ENCODE results near the gene PDSS1.

PDSS1 gene

DNA sequence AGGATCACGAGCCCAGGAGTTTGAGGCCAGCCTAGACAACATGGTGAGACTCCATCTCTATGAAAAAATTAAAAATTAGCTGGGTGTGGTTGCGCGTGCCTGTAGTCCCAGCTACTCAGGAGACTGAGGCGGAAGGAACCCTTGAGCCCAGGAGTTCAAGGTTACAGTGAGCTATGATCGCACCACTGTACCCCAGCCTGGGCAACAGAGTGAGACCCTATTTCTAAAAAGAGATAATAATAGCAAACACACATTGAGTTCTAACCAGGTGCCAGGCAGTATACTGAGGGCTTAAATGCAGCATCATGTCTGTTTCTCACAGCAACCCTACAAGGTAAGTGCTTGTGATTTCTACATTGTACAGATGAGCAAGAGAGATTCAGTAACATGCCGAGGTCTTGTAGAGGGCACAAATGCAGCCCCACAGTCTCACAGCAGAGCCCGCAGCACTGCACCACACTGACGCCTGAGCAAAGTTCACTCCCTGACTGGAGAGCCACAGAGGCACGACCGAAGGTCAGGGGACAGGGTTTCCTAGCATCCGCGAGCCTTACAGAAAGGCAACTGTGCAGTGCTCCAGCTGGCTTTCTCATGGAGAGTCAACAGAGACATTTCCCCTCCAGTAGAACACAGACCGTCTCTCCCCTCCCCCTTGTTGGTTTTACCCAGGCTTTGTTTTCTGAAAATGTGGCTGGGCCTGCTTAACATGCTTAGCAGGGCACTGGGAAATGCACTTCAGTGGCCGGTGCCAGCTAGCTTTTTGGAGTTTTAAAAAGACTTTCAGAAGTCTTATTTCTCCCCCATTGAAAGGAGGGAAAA, 36.5 kb downstream of the PDSS1 start:
- no peak for FAIRE-seq
- DNase-seq (ENCODE audit: extremely low spot score, insufficient read length, low read depth), result no peak

DNA sequence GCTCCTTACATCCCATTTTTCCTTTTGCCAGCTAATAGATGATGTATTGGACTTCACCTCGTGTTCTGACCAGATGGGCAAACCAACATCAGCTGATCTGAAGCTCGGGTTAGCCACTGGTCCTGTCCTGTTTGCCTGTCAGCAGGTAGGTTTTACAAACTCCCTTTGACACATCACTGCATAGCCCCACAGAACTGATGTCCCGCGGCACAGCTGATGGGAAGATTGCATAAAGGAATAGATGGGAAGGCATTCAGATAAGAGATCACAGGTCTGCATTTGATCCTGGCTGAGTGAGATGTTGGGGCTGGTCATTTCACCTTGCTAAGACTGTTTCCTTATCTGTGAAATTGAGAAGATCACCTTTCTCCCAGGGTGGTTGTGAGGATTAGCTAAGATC, 37.9 kb downstream of the PDSS1 start:
- DNase-seq (ENCODE audit: extremely low spot score, insufficient read length, low read depth) (no peak), FAIRE-seq (no peak)

DNA sequence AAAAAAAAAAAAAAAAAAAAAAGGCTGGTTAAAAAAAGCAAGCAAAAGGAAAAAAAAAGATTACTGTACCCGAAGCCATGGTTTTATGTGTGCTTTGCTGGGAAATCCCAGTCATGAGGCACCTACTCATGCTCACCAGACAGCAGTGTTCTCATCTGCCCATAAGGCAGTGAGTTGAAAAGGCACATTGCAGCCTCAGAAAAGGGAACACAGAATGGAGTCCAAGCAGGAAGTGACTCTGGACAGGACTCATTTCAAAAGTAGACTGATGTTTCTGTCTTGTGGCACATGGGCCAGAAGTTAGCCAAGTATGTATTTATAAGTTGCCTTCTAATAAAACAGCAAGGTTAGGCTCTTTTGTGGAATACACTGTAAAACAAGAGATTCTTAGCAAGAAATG, 40.2 kb downstream of the PDSS1 start:
- FAIRE-seq, result peak; percentile 94
- peak; percentile 42 for DNase-seq (ENCODE audit: extremely low spot score, insufficient read length, low read depth)

DNA sequence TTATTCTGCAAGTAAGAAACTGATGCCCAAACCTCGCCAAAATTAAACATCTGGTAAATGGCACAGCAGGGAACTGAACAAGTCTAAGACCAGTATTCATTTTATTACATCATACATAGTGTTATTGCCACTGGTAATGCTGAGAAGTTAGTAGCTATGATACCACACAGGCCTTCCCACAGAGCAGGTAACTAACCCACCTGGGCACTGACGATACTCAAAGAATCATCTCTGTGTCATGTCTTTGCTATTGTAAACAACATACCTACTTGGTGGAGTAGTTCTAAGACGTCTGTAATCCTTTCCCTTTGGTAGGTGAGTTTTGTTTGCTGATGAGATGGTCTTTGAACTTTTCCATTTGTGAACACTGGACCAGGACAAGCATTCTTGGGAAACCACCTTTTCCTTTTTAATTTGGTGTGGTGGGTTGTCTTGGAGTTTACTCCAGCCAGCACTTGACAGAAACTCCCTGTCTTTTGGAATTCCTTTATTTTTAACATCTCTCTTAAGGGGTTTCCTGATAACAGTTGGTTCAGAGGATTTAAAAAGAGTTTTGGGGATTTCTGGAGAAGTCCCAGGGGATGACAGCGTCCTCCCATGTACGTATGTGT, 40.9 kb downstream of the PDSS1 start:
- peak; percentile 58 for FAIRE-seq

DNA sequence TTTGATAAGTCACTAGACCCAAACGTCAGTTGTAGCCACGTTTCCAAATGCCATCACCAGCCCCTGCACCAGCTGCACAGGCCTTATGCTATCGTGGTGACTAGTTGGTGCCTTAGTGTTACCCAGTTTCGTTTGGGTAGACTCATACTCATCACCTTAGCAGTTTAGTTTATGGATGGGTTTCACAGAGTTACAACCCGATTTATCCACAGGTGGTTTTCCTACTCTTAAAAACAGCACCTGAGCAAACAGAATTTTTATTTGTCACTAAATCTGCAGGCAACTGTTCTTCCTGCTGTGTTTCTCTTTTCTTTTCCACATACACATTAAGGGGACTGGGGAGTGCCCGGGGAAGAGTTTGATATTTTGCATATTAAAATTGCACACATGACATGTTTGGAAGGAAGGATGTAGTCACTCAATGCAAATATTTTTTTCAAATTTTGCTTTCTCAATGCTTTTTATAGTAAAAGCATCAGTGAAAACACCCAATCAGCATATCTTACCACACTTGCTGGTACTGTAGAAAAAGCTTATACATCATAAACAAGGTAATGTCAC, 41.6 kb downstream of the PDSS1 start:
- FAIRE-seq (peak; percentile 62), DNase-seq (ENCODE audit: extremely low spot score, insufficient read length, low read depth) (no peak)

More for the DNA sequence above, 40.9 kb downstream of the PDSS1 start:
- no peak for DNase-seq (ENCODE audit: extremely low spot score, insufficient read length, low read depth)

DNA sequence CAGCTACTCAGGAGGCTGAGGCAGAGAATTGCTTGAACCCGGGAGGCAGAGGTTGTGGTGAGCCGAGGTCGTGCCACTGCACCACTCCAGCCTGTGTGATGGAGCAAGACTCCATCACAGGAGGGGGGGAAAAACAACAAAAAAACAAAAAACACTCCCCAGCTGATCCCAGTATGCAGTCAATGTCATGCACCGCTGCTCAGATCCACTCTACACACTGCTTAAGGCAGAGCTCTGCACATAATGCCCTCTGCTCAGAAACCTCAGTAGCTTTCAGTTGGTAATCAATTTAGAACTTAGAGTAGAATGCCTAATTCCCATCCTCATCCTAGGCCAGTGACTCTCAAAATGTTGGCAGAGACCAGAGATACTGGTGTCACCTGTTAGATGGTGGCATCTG, 43.9 kb downstream of the PDSS1 start:
- DNase-seq (ENCODE audit: extremely low spot score, insufficient read length, low read depth) (no peak), FAIRE-seq (no peak)

DNA sequence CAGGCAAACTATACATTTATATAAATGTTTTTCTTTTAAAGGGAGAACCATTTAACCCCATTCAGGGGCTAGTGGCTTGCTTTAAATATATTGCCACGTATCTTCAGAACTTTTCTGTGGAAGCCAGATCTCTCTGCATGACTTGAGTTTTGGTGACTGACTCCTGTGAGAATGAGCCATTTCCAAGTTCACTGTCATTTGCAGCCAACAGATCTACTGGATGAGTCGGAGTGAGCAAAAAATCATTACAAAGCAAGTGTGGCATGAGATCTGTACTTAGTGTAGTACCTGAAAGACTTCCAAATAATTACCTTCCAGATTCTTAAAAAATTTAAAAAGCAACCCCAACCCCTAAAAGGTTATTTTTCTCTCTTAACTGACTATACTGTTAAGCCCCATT, 45.6 kb downstream of the PDSS1 start:
- no peak for DNase-seq (ENCODE audit: extremely low spot score, insufficient read length, low read depth)
- FAIRE-seq, result no peak

DNA sequence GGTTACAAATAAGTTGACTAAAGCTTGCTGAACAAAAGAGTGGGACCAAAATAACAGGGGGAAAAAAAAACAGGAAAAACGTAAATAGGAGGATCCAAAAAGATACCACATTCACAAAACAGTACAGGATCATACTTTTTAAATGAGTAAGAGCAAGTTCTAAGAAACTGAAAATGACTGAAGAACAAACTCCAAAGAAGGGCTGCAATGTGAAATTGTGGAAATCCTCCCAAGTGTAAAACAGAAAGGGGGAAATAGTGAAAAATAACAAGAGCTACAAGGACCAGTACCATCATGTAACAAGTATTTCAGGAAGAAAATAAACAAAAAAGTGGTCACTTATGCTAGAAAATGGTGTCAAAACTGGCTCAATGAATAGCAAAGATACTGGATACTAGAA, 46.3 kb downstream of the PDSS1 start:
- FAIRE-seq, result no peak
- DNase-seq (ENCODE audit: extremely low spot score, insufficient read length, low read depth), result no peak

DNA sequence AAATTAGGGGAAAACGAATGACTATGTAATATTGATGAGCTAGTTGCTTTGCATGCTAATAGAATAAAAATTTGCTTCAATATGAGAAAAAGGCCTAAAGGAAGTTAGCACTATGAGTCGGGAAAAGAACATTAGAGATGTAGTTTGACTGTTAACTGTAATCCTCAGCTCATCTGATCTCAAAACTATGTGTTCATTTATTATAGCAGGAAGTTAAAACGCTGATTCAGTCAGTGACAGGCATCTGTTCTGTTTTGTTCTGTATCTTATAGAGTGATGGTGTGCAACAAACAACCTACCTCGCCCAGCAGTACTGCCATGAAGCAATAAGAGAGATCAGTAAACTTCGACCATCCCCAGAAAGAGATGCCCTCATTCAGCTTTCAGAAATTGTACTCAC, 48.6 kb downstream of the PDSS1 start:
- DNase-seq (ENCODE audit: extremely low spot score, insufficient read length, low read depth) (no peak), FAIRE-seq (no peak)

DNA sequence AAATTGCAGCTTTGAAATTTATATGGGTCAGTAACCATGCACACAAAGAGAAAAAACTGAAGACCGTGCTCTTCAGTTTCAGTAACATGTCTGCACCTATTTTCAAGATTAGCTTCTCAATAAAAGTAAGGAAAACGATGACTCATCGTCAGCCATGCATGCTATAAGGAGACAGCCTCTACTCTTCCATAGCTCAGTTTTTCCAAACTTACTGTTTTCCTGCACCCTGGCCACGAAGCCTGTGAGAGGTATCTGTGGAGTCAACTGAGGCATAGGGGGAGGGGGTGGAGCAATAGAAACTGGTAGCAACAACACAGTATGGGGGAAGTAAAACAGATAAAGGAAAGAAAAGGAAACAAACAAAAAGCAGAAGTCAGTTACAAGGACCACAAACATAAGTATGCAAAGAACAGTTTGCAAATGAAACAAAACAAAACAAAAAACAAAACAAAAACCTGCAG, 58.0 kb downstream of the PDSS1 start:
- DNase-seq (ENCODE audit: extremely low spot score, insufficient read length, low read depth), result peak; percentile 32
- peak; percentile 80 for FAIRE-seq

DNA sequence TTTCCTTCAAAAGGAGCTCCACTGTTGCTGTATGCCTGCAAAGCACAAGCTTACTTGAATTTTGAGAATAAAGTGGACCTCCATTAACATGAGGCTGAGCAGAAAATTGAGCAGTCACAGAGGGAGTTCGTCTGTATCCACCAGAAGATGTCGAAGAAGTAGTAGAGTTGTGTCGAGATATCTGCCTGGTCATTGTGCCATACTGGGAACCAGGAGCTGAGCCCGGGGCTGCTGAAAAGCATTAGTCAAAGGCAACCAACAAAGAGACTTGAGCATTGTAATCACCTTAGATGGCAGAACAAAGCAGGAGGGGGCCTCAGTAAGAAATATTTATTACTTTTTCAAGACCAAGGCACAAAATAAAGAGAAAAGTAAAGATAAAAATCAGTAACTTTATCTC, 61.5 kb downstream of the PDSS1 start:
- FAIRE-seq, result no peak
- DNase-seq (ENCODE audit: extremely low spot score, insufficient read length, low read depth), result no peak

DNA sequence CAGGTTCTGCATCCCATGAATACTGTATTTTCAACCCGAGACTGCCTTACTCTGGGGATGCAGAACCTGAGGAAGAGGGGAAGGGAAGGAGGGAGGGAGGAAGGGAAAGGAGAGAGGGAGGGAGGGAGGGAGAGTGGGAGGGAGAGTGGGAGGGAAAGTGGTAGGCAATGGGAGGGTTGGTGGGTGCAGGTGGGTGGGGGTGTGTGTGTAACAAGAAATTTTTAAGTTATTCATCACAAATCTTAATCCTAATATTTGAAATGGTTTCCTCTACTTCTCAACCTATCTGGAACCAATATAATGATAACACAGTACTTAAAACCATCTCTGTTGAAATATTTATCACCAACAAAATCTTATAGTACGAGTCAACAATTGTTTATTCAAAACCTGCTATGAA, 68.0 kb downstream of the PDSS1 start:
- DNase-seq (ENCODE audit: extremely low spot score, insufficient read length, low read depth) (no peak), FAIRE-seq (no peak)

DNA sequence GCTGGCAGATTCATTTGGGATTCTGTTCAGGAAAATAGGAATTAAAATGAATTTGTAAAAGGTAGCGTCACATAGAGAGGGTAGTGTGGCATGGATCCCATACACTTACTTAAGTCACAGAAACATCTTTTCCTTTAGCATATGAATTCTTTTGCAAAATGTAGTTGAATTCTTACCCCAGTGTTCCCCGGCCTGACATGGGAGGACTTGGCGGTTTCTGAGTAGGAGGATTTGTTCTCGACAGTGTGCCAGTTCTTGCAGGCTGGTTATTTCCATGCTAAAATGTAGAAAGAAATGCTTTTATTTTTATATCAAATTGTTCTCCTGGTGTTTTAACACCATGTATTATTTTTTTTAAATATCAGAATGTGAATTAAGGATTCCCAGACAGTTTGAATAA, 72.6 kb downstream of the PDSS1 start:
- DNase-seq (ENCODE audit: extremely low spot score, insufficient read length, low read depth) (no peak), FAIRE-seq (no peak)

DNA sequence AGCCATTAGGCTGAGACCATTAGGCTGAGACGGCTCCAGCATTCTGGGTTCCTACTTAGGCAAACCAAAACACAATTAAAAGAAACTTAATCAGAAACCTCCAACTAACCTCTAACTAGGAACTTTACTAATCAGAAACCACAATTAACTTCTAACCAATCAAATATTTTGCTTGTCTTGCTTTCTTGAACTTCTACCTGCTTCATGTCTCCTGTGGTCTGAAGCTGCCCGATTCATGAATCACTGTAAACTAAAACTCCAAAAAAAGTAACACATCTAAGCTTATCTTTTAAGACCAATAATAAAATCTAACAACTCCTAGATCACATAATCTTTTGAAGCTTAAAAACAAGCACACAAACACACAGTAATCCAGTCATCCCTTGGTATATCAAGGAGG, 76.1 kb downstream of the PDSS1 start:
- DNase-seq (ENCODE audit: extremely low spot score, insufficient read length, low read depth) (no peak), FAIRE-seq (no peak)

DNA sequence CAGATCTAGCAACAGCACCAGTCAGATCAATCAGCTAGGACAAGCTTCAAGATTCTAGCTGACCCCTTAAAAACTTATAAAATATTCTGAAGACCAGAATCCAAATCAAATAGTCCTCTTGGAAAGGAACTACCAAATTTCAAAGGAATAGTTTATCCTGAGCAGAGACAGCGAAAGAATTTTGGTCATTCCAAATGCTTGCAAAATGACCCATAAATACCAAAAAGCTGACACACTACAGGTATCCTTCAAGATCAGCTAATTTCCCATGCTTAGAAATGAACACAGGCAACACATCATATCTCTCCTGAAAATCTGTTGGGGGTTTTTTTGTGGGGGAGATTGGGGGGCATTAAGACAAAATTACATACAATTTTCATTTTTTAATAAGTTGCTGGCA, 78.8 kb downstream of the PDSS1 start:
- FAIRE-seq, result no peak
- DNase-seq (ENCODE audit: extremely low spot score, insufficient read length, low read depth), result no peak

DNA sequence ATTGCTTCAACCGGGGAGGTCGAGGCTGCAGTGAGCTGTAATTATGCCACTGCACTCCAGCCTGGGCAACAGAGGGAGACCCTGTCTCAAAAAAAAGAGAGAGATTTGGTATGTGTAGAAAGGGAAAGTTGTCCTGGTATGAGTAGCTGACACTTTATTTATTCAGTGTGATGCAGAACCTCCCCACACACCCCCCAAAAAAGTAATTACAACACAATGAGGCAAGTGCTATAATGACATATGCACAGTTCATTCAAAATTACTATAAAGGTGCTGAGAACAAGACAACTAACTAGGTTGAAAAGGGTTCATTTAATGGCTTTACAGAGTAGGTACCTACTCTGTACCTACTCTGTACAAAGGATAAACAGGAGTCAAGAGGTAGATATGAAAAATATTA, 80.2 kb downstream of the PDSS1 start:
- DNase-seq (ENCODE audit: extremely low spot score, insufficient read length, low read depth) (no peak), FAIRE-seq (no peak)

DNA sequence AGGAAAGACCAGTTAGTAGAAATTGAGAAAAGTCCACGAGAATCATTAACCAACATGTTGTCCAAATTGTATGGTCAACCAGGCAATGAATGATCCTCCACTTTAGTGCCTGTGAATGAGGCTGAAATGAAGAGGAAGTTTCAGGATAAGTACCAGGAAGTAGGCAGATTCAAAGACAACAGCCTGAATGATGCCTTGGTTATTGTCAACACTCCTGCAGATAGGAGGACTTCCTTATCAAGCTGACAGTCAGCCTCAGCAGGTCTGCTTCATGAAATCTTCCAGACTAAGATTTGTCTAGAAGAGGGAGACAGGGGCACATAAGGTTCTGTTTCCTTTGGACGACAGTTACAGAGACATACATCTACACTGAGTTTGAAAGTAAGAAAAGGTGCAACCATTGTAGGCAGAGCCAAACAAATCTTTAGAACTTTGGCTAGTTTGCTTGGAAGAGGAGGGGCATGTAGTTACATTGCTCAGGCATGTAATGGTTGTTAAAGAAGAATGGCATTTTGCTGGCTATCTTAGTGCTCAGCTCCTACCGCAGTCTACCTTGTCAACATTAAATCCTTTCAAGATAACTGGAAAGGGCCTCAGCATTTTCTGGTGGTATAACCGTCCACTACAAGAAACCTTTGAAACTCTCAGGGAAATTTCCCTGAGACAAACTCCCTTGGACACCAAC, 81.8 kb downstream of the PDSS1 start:
- FAIRE-seq, result peak; percentile 54
- DNase-seq (ENCODE audit: extremely low spot score, insufficient read length, low read depth), result no peak

DNA sequence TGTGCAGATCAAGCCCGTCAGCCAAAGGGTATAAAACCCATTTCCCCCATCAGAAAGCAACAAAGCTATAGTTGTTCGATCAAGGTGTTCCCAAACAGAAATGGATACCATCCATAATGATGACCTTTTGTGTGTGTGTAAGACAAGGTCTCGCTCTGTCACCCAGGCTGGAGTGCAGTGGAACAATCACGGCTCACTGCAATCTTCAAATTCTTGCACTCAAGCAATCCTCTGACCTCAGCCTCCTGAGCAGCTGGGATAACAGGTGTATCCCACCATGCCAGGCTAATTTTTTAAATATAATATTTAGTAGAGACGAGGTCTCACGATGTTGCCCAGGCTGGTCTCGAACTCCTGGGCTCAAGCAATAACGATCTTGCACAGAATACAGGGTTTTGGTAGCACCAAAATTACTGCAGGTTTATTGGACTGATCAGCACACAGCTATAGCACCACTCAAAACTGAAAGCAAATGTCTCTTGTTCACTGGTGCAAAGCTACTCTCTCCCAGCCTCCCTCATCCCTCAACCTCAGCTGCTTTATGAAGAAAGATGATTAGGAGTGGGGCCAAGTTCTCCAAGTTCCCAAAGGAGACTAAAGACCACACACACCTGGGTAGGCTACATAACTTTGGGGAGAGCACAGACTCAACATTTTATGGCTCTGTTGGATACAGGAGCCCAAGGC, 82.7 kb downstream of the PDSS1 start:
- FAIRE-seq (peak; percentile 50), DNase-seq (ENCODE audit: extremely low spot score, insufficient read length, low read depth) (no peak)

DNA sequence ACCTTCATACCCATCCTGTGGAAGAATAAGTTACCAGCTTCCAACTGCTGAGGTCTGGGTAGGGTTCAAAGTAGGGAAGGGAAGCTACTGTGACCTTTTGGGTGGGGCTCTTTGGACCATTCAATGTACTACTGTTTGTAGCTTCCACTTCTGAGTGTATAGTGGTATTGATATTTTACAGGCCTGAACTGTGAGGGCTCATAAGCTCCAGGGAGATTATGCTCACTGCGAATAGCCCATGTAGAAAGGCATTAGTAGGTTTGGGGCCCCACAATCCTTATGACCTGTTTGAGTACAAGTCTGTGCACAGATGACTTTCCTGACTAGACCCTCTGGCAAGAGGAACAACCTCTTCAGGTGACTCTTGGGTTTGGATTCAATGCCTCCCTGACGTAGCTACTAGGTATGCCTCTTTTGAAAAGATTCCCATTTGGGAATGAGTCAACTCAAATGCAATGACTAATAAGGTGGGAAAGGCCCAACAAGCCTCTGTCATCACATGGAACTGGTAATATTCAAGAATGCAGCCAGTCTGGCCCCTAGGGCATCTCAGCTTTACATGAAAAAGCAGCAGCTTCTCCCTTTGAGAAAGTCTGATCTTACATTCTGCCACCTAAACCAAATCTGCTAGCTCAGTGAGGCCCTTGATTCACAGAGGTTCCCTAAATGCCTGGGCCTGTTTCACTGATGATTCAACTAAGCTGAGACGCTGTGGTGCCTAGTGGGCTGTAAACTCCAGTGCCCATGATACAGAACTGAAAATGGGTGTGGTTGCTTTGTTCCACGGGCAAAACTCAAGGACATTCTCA, 83.5 kb downstream of the PDSS1 start:
- FAIRE-seq (peak; percentile 81), DNase-seq (ENCODE audit: extremely low spot score, insufficient read length, low read depth) (no peak)

DNA sequence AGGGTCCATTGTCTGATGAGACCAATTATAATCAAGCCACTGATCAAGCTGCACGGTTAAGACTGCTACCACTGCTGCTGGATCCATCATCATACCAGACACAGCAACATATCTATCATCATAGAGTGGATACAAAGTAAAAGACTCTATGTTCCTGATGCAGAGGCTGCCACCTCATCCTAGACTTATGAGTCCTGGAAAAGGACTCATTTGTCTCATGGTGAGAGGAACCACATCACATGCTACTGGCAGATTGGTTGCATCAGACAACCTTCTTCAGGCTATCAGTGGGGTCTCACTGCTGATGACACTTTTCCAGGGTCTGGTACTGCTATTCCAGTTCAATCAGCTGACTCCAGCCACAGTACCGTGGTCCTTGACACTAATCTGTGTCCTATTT, 84.3 kb downstream of the PDSS1 start:
- FAIRE-seq (no peak), DNase-seq (ENCODE audit: extremely low spot score, insufficient read length, low read depth) (no peak)

All from GM18507 (cell line).